HG02885 (cell line): ENCODE measurements around the gene OR14A2.
"Not testable (repeated sequence)": the region's sequence is repeated elsewhere in the genome, so short reads cannot be mapped to it uniquely, and the experiment has no call there.

Source experiments
- ATAC-seq: cut with Tn5 transposase; IDR thresholded peaks from one replicate; pipeline ENCODE4 v1.9.1; 2021; ENCODE audit warnings: mild to moderate bottlenecking; ENCODE audit not compliant: unreplicated experiment, poor library complexity

OR14A2 gene

DNA sequence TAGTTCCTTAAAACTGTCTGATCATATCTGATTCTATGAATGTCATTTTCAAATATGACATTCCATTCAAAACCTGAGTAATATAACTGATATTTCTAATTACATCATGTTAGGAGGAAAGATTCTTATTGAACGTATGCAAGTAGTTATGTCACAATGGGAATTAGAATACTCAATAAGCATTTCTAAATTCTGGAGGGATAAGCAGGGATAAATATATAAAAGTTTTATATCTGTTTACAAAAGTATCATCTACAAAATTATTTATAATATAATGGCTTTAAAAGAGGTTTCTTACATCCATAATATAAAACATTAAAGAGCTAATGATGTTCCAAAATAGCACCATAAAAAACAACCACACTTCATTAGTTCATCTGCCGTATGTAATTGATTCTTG lies at the start of gene OR14A2:
Gene OR14A2, minus strand, starts transcription at position 101 of the 400 bp plus-strand sequence.
- ATAC-seq = no peak

DNA sequence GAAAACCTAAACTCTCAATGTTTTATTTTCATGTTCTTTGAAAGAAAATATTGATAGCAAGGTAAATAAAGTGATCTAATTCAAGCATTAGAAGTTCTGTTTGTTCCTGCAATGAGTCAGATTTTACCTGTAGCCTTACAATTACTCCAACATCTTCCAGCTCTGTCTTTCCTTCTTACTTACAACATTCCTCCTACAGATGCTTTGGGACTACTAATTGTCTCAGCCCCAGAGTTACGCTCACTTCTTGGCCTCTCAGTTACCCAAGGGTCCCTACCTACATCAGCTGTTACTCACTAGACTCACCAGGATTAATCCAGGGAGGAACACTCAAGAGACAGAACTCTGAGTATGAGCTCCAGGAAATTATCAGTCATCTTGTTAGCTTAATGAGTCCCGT lies 49.6 kb upstream of the OR14A2 start:
- ATAC-seq = no peak

GRCh38 chr1:247769603-247770002 lies 21.7 kb upstream of the OR14A2 start:
- no peak for ATAC-seq

GRCh38 chr1:247760456-247760855 lies 12.5 kb upstream of the OR14A2 start, which contains the start of gene OR1C1:
TSS of gene OR1C1 (minus strand) at chr1:247760556. CDS start at chr1:247758406, 2,150 bp downstream.
- no peak for ATAC-seq

- not testable (repeated sequence) for ATAC-seq
Measured at GRCh38 chr1:247754311-247754710, 6.4 kb upstream of the OR14A2 start.

GRCh38 chr1:247749870-247750269 lies 1.9 kb upstream of the OR14A2 start:
- ATAC-seq = no peak

GRCh38 chr1:247747616-247748015 lies 325 bp downstream of the OR14A2 start:
- ATAC-seq = no peak

- ATAC-seq = no peak
Measured at GRCh38 chr1:247746391-247746935, 1.5 kb downstream of the OR14A2 start.

GRCh38 chr1:247742215-247742760 lies 5.7 kb downstream of the OR14A2 start:
- ATAC-seq = not testable (repeated sequence)

DNA sequence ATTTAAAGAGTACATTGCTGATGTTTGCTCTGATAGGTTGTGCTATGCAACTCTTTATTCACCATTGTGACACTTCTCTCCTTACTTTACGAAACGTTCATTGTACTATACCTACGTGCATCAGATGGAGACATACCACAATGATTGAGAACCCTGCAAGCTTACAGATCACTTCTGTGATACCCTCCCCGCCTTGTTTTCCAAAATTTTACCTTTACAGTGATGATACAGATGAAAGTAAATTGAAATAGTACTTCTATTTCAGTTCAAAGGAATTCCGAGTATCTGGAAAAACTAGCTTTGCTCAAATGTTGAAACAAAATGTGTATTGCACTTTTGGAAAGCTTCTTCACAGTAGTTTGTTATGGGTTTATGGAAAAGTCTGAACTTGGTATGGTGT lies 6.2 kb downstream of the OR14A2 start:
- ATAC-seq = no peak

DNA sequence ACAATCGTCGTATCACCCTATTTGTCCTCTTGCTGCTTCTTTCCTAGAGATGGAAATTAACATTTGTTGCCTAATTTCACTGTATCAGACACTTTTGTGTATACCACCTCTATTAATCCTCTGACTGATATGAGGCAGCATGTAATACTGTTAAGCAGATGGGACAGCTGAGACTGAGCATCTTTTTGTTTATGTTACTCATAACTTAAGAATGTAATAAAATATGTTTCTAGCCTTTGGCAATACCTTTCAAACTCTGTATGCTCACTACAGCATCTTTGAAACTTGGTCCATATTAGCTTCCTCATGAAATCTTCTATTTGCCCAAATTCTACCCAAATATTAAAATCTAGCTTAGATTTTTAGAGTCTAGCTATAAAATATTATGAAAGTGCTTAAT lies 7.2 kb downstream of the OR14A2 start:
- ATAC-seq = no peak

DNA sequence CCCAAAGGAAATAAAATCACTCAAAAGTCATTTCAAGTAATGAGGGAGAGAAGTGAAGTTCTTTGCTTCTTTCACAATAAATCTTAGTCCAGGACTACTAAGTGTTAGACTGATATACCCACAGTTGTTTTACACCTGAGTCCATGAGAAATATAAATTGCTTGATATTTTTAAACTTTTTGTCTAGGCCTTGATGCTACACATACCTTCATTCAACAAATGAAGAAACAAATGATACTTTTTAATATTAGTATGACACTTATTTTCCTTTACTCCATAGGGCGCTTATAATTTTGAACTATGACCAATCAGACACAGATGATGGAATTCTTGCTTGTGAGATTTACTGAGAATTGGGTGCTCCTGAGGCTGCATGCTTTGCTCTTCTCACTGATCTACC lies 9.6 kb downstream of the OR14A2 start, which contains the start of gene OR14K1:
Gene OR14K1, plus strand, starts transcription at position 301 of the 400 bp plus-strand sequence. Its CDS starts 0 bp downstream, at position 301.
- no peak for ATAC-seq

GRCh38 chr1:247721222-247721621 lies 26.7 kb downstream of the OR14A2 start:
- ATAC-seq = no peak

- no peak for ATAC-seq
Measured at GRCh38 chr1:247716546-247716945, 31.4 kb downstream of the OR14A2 start, which contains the start of gene OR6F1. TSS of gene OR6F1 (minus strand) at chr1:247716646. CDS start at chr1:247712755, 3,891 bp downstream.

DNA sequence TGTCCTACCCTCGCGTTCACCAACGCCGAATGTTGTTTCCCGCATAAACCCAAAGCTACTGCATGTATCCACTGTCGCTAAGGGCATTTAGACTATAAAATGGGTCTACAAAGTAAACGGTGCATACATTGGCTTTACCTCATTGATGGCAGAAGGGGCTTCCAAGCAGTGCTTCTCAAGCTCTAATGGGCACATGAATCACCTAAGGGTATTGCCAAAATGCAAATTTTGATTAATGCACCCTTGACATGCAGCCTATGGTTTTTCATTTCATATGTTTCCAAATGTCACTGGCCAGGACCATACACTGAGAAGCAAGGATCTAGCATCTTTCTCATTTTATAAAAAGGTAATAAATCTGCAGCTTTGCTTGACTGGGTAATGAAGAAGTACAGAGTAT lies 34.2 kb downstream of the OR14A2 start:
- no peak for ATAC-seq

- ATAC-seq = not testable (repeated sequence)
Measured at GRCh38 chr1:247710681-247711080, 37.3 kb downstream of the OR14A2 start.

DNA sequence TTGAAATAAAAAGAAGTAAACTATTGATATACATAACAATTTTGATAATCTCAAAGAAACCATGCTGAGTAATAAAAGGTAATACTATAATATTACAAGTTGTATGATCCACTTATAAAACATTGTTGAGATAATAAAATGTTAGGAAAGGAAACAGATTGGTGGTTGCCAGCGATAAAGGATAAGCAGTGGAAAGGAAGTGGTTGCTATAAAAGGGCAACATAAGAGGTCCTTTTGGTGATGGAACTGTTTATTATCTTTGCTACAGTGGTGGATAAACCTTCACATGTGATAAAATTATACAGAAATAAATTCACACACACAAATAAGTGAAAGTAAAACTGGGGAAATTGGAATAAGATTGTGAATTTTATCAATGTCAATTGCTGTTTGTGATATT lies 46.6 kb downstream of the OR14A2 start:
- ATAC-seq = no peak

- ATAC-seq = peak; percentile 97
Measured at GRCh38 chr1:247681288-247681897, 66.5 kb downstream of the OR14A2 start.

GRCh38 chr1:247680171-247680570 lies 67.8 kb downstream of the OR14A2 start:
- ATAC-seq = no peak

GRCh38 chr1:247679639-247680038 lies 68.3 kb downstream of the OR14A2 start, which contains the start of gene OR13G1:
TSS of gene OR13G1 (minus strand) at chr1:247679739. CDS start at chr1:247673041, 6,698 bp downstream.
- ATAC-seq = no peak
